Mammary epithelial cell (primary cell): ENCODE results near the gene PLEKHM1.

ENCODE experiments used
- EZH2 ChIP-seq: IDR thresholded peaks from 2 replicates; pipeline ENCODE4 v1.6.1; 2012; ENCODE audit warnings: low read length, inconsistent platforms, borderline replicate concordance
- TF ChIP-seq, protein P1 (sequence below), 2 donors: IDR thresholded peaks in 1 of 2; conservative IDR thresholded peaks in 1 of 2; 2 replicates each; pipeline ENCODE4 v1.5.1; 2011 to 2012; ENCODE audit warnings: inconsistent platforms in 2 of 2, low read length in 2 of 2, mild to moderate bottlenecking in 2 of 2, control low read depth in 1 of 2, low read depth in 1 of 2; ENCODE audit not compliant: insufficient read depth in 1 of 2; ENCODE audit errors: extremely low read depth in 1 of 2

DNA sequence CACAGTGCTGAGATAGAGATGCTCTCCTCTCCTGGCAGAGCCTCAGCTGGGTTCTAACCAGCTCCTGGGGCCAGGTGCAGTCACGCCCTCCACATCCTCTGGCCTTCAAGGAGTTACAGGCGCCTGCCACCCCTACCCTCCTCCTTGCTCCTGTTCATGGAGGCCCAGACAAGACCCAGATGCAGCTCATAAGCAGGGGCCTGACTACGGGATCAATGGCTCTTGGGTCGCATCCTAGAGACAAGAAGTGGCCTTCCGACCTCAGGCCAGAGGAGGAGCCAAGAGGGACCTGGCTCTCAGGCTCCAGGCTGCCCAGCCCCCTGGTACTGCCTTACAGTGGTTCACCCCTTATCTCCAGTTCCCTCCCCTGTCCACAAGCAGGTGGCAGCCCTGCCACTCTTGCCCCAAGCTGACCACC is 80.9 kb downstream of the PLEKHM1 start:
- TF ChIP-seq EZH2 = no peak
- TF ChIP-seq, protein P1, sequence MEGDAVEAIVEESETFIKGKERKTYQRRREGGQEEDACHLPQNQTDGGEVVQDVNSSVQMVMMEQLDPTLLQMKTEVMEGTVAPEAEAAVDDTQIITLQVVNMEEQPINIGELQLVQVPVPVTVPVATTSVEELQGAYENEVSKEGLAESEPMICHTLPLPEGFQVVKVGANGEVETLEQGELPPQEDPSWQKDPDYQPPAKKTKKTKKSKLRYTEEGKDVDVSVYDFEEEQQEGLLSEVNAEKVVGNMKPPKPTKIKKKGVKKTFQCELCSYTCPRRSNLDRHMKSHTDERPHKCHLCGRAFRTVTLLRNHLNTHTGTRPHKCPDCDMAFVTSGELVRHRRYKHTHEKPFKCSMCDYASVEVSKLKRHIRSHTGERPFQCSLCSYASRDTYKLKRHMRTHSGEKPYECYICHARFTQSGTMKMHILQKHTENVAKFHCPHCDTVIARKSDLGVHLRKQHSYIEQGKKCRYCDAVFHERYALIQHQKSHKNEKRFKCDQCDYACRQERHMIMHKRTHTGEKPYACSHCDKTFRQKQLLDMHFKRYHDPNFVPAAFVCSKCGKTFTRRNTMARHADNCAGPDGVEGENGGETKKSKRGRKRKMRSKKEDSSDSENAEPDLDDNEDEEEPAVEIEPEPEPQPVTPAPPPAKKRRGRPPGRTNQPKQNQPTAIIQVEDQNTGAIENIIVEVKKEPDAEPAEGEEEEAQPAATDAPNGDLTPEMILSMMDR (conservative IDR thresholded peaks at IDR 0.05 in 1 of 2, IDR thresholded peaks at IDR 0.05 in 1 of 2; ENCODE audit: extremely low read depth in 1 of 2, insufficient read depth in 1 of 2, low read depth in 1 of 2, low read length in 2 of 2) = no peak
